Heart left ventricle (tissue), 13 donors: ENCODE results near the gene AGBL5.

ENCODE experiments used
- POLR2A ChIP-seq, 2 donors: fragments of 450-650 bp; IDR thresholded peaks; one replicate each; pipeline ENCODE4 v1.6.1; 2017; ENCODE audit warnings: antibody characterized with exemption in 2 of 2, mild to moderate bottlenecking in 2 of 2, moderate library complexity in 2 of 2
- TF ChIP-seq, protein P1 (sequence below), 12 donors: fragments of 200-600 bp; sonication (generic) in 4 of 12; IDR thresholded peaks; one replicate each; pipeline versions ENCODE4 v1.5.0 to v1.8.0; 2018 to 2022; ENCODE audit warnings: antibody characterized with exemption in 12 of 12, mild to moderate bottlenecking in 5 of 12
- donor health status: ischemic (EF 13 %, LVEDD 7.1; RV severe dilation, severe dysfunction).
- donor health status: DM: no; HTN: yes; CAD: no.
- donor health status: DM: no; HTN: no; CAD: no.
- donor health status: ischemic (EF 25% LVEDD 6.9; RV normal size, moderate dysfunction).
- donor health status: ischemic (EF 25% LVEDD 5.7; RV mildly dilated, moderate dysfunction).
- donor health status: ischemic (EF 35%, LVEDD 5.7; RV mildly dilated, moderate dysfunction).
- donor health status: nonischemic (EF 11% LVEDD 7.7; RV severe dilation, severe dysfunction).
- donor health status: DM: yes; HTN: yes; CAD: no.
- donor health status: PGD.
- donor health status: ischemic (EF 29% LVEDD 5.4; RV normal size, mild dysfunction).
- donor health status: nonischemic (EF 23%, LVEDD 6.1; RV moderate dilation, normal function).

- TF ChIP-seq, protein P1, sequence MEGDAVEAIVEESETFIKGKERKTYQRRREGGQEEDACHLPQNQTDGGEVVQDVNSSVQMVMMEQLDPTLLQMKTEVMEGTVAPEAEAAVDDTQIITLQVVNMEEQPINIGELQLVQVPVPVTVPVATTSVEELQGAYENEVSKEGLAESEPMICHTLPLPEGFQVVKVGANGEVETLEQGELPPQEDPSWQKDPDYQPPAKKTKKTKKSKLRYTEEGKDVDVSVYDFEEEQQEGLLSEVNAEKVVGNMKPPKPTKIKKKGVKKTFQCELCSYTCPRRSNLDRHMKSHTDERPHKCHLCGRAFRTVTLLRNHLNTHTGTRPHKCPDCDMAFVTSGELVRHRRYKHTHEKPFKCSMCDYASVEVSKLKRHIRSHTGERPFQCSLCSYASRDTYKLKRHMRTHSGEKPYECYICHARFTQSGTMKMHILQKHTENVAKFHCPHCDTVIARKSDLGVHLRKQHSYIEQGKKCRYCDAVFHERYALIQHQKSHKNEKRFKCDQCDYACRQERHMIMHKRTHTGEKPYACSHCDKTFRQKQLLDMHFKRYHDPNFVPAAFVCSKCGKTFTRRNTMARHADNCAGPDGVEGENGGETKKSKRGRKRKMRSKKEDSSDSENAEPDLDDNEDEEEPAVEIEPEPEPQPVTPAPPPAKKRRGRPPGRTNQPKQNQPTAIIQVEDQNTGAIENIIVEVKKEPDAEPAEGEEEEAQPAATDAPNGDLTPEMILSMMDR (IDR thresholded peaks at IDR 0.05): peak; percentile 55 to 76 (median 64)
- no peak for TF ChIP-seq POLR2A (IDR thresholded peaks at IDR 0.05)
Observed at GRCh38 chr2:27016801-27017325, 34.6 kb upstream of the AGBL5 start.
